ENCODE results near the gene POLR2I. TPM values are rescaled to one million over a fixed set of nuclear protein-coding genes. Genes with fewer than 3 reads are reported as not detected.

POLR2I gene
- total and polyA plus RNA-seq, 2 of the 13 experiments (the other 11 are each of a cell fraction or from before 2014, with no cell fraction given) = 40.5 to 104 TPM

- TF ChIP-seq NR2C2 (CRISPR knock-in tag; IDR thresholded peaks at IDR 0.05; ENCODE audit: borderline replicate concordance) = no peak; the same call in 1 of the 2 replicates
- no peak for TF ChIP-seq ZBTB46 (CRISPR knock-in tag; IDR thresholded peaks at IDR 0.05; ENCODE audit: borderline replicate concordance)
- peak; percentile 87 for TF ChIP-seq ISL2 (CRISPR knock-in tag; IDR thresholded peaks at IDR 0.05)
- TF ChIP-seq GMEB1 (CRISPR knock-in tag; IDR thresholded peaks at IDR 0.05; ENCODE audit: borderline replicate concordance) = peak; percentile 81
- no peak for TF ChIP-seq CENPX (CRISPR knock-in tag; IDR thresholded peaks at IDR 0.05)
- TF ChIP-seq GPBP1L1 (CRISPR knock-in tag; IDR thresholded peaks at IDR 0.05) = no peak
- no peak for TF ChIP-seq E2F2 (CRISPR knock-in tag; IDR thresholded peaks at IDR 0.05; ENCODE audit: borderline replicate concordance)
- peak; percentile 73 for TF ChIP-seq ZNF143 (CRISPR knock-in tag; IDR thresholded peaks at IDR 0.05)
- no peak for TF ChIP-seq ARID2 (CRISPR knock-in tag; IDR thresholded peaks at IDR 0.05; ENCODE audit: borderline replicate concordance)
- no peak for TF ChIP-seq MAFF (IDR thresholded peaks at IDR 0.05; ENCODE audit: low read depth, low read length)
- 0 out of 2 replicates have a peak, but pooled peaks have one; percentile 74 for TF ChIP-seq KLF6 (CRISPR knock-in tag; IDR thresholded peaks at IDR 0.05)
- TF ChIP-seq ATF5 (CRISPR knock-in tag; IDR thresholded peaks at IDR 0.05; ENCODE audit: low read depth) = 0 out of 2 replicates have a peak, but pooled peaks have one; percentile 69
- TF ChIP-seq MYNN (CRISPR knock-in tag; IDR thresholded peaks at IDR 0.05; ENCODE audit: low read depth) = 0 out of 2 replicates have a peak, but pooled peaks have one; percentile 38
- no peak for TF ChIP-seq U2AF1 (optimal IDR thresholded peaks at IDR 0.05; ENCODE audit: low read depth, low read length)
- peak; percentile 83 for TF ChIP-seq IRF2 (CRISPR knock-in tag; IDR thresholded peaks at IDR 0.05)
- TF ChIP-seq POGZ (CRISPR knock-in tag; IDR thresholded peaks at IDR 0.05) = peak; percentile 72
- TF ChIP-seq HOXA9 (CRISPR knock-in tag; IDR thresholded peaks at IDR 0.05; ENCODE audit: borderline replicate concordance) = no peak
- no peak for TF ChIP-seq ZNF644 (CRISPR knock-in tag; IDR thresholded peaks at IDR 0.05; ENCODE audit: low read depth)
- TF ChIP-seq ZNF577 (CRISPR knock-in tag; IDR thresholded peaks at IDR 0.05; ENCODE audit: borderline replicate concordance, low read depth) = no peak
- TF ChIP-seq TAF15 (IDR thresholded peaks at IDR 0.05; ENCODE audit: low read depth, low read length, poor library complexity, severe bottlenecking) = no peak
- peak in 1 of 2 experiments; percentile 92; a peak in 2 of 4 replicates for TF ChIP-seq KLF16 (CRISPR knock-in tag; IDR thresholded peaks at IDR 0.05)
- no peak for TF ChIP-seq GTF2F1 (IDR thresholded peaks at IDR 0.05; ENCODE audit: low read length)
- no peak for TF ChIP-seq SMAD3 (CRISPR knock-in tag; IDR thresholded peaks at IDR 0.05)
These were observed at the start of gene POLR2I (continued) for GRCh38 chr19:36114721-36115452.
